Dedifferentiated amniotic fluid mesenchymal stem cell (primary cell): ENCODE results near the gene HSP90AB1.
A peak's percentile ranks its signal among the peaks of the same experiment; 100 is the strongest.

Source experiments
- DNase-seq: peaks from one replicate; pipeline ENCODE4 v3.0.0-alpha.2; 2016; ENCODE audit errors: extremely low spot score

The HSP90AB1 gene

DNA sequence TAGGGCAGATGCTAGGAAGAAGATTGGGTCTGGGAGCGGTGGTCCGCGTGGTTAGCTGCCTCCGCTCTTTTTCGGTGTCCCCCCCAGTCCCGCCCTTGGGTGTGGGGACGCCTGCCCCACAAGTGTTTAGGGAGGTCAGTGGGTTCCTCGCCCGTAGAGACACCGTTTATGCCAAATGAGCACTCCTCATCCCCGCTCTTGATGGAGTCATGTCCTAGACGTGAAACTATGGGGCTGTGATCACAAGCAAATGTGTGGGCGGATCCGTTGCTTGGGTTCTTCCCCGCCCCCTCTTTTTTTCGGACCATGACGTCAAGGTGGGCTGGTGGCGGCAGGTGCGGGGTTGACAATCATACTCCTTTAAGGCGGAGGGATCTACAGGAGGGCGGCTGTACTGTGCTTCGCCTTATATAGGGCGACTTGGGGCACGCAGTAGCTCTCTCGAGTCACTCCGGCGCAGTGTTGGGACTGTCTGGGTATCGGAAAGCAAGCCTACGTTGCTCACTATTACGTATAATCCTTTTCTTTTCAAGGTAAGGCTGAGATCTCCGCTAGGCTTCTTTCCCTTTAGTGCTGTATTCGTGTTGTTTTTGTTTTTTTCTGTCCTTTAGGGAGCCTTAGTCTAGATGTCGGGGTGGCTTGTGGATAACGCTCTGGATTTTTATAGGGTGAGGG lies at the start of gene HSP90AB1:
Gene HSP90AB1, plus strand, starts transcription at position 439 of the 675 bp plus-strand sequence. CDS start 1,529 bp downstream, outside the sequence.
- DNase-seq: peak; percentile 95

DNA sequence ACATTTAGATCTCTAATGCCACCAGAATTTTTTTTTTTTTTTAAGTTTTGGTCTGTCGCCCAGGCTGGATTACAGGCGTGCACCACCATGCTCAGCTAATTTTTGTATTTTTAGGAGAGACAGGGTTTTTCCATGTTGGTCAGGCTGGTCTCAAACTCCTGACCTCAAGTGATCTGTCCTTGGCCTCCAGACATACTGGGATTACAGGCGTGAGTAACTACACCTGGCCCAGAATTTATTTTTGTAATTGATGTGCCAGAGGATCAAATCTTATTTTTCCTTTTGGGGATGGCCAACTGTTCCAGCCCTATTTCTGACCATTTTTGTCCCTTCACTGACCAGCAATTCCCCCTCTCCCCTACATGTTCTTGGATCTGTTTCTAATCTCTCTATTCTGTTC lies 48.2 kb upstream of the HSP90AB1 start:
- no peak for DNase-seq

DNA sequence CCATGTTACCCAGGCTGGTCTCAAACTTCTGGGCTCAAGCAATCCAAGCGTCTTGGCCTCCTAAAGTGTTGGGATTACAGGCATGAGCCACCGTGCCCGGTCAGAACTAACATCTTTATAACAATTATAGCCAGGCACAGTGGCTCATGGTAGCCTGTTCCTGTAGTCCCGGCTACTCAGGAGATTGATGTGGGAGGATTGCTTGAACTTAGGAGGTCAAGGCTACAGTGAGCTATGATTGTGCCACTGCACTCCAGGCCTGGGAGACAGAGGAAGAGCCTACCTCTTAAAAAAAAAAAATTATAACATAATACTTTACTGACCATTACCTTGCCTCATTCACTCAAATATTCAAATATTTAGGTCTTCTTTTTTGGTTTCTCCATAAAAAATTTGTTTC lies 47.0 kb upstream of the HSP90AB1 start:
- DNase-seq: no peak

DNA sequence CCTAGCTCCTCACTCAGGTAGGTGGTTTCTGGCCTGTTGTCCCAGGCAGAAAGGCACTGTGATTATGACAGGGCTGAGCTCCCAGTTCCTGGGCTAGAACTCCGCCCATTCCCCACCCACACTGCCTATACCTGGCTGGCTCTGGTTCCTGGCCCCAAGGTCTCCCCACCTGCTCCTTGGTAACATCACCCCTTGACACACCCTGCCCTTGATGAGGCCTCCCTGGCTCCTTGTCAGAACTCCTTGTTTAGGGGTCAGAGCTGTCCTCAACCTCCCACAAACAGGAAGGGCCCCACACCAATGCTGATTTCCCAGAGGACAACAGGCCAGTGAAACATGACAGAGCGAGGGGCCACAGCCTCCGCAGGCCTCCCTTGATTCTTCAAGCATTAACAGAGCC lies 45.7 kb upstream of the HSP90AB1 start:
- no peak for DNase-seq

DNA sequence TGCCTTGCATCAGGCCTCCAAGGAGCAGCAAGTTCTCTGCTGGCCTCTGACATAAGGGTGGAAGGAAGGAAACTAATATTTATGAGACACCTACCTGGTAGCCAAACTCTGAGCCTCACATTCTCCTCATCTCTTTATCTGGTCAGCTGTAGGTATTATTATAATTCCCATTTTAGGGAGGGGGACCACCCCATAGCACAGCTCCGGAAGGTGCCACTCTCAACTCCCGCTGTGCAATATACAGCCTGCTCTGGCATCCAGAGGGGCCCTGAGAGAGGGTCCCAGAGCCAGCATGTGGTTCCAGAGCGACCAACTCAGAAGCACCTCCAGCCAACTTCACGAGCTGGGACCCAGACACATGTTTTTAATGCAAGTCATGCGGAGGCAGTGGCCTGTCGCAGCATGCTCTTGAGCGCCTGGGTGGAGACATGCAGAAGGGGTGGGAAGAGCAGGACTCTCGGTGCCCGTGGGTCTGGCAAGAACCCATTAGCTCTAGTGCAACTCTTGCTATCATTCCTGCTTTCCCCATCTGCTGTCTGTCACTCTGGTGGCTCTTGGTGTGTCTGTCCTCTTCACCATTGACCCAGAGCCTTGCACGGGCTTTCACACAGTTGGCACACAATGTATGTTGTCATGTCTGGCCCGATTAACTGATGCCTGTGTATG lies 45.1 kb upstream of the HSP90AB1 start:
- no peak for DNase-seq

DNA sequence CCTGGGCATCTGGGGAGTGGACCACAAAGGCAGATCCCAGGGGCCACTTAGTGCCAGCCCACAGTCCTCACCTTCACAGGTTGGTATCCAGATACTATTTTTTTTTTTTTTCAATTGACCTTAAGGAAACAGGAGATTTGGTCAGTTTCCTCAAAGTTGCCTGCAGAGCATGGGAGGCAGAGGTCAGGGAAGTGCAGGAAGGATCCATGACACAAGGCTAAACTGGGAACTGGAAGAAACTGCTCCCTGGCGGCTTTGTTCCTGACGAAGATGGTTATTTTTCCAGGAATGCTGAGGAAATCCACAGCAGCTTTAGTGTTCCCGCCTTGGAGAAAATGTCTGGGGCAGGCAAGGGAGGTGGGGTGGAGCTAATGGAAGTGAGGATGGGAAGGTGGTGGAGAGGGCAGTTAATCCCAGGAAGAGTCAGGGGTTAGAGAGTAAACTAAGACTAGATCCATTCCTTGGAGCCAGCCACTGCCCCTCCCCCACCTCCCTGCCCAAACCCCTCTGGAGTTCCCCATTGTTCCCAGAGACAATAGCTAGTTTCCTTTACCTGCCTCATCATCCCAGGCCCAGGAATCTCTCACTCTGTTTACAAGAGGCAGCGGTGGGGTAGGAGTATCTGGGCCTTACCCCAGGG lies 44.4 kb upstream of the HSP90AB1 start:
- no peak for DNase-seq

DNA sequence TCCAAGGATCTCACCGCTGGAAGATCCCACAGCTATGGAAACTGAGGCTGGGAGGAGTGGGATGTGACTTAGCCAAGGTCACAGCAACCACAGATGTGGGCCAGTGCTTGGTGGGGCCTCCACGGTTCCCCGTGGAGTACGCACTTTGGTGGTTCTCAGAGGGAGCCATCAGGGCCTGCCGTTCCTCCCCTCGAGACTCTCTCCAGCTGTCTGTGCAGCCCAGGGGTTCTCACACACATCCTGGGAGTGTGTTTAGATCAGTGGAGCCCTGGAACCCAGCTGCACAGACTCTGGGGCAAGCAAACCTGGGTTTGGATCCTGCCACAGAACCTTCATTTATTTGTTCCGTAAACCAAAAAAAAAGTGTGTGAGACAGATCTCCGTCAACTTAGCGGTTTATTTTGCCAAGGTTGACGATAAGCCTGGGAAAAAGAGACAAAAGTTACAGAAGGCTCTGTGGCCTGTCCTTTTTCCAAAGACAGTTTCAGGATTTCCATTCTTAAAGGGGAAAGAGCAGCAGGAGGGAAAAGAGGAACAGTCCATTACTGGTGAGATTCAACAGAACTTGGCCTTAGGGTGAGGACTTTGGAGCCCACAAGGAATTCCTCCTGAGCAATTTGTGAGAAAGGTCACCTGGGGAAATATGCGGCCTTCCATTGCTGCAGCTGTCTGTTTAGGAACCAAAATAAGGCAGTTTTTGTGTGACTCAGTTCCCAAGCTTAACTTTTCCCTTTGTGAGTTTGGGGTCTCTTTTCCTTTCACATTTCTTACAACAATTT lies 43.7 kb upstream of the HSP90AB1 start:
- no peak for DNase-seq

DNA sequence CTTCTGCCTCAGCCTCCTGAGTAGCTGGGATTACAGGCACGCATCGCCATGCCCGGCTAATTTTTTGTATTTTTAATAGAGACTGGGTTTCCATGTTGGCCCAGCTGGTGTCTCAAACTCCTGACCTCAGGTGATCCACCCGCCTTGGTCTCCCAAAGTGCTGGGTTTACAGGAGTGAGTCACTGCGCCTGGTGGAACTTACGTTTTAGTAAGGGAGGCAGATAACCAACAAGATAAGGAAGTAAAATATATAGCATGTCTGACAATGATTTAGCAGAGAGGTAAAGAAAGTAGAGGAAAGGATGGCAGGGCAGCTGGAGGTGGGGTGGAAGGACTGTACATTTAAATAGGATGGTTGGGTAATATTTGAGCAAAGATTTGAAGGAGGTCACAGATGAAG lies 42.9 kb upstream of the HSP90AB1 start:
- DNase-seq: no peak

- DNase-seq: no peak
Measured at GRCh38 chr6:44207966-44208365, 38.9 kb upstream of the HSP90AB1 start.

DNA sequence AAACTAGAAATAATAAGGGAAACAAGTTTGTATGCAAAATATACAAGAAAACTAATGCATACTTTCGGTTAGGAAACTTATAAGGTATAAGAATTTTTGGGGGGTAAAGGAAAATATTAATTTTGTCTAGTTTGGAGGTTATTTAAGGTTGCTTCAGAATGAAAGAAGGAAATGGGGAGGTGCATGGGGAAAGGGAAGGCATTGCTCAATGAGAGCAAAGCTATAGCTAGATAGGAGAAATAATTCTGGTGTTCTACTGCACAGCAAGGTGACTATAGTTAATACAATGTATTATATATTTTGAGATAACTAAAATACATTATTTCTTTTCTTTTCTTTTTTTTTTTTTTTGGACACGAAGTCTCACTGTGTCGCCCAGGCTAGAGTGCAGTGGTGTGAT lies 35.6 kb upstream of the HSP90AB1 start:
- DNase-seq: no peak

DNA sequence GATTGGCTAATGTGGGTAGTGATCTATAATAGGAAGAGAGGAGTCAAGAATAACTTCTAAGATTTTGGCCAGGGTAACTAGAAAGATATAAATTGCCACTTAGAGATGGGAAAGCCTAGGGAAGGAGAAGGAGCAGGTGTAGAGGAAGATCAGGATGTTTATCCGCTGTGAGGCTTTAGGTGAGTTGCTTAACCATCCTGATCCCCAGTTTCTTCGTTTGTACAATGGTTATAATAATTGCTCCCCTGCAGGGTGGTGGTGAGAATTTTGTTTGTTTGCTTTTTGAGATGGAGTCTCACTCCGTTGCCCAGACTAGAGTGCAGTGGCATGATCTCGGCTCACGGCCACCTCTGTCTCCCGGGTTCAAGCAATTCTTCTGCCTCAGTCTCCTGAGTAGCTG lies 32.6 kb upstream of the HSP90AB1 start:
- no peak for DNase-seq

- DNase-seq: no peak
Measured at GRCh38 chr6:44216677-44217331, 30.1 kb upstream of the HSP90AB1 start, which contains the start of gene MYMX. TSS of gene MYMX (plus strand) at chr6:44216926. CDS start at chr6:44217472, 546 bp downstream.

GRCh38 chr6:44217332-44218143 lies 29.4 kb upstream of the HSP90AB1 start:
- DNase-seq: no peak

DNA sequence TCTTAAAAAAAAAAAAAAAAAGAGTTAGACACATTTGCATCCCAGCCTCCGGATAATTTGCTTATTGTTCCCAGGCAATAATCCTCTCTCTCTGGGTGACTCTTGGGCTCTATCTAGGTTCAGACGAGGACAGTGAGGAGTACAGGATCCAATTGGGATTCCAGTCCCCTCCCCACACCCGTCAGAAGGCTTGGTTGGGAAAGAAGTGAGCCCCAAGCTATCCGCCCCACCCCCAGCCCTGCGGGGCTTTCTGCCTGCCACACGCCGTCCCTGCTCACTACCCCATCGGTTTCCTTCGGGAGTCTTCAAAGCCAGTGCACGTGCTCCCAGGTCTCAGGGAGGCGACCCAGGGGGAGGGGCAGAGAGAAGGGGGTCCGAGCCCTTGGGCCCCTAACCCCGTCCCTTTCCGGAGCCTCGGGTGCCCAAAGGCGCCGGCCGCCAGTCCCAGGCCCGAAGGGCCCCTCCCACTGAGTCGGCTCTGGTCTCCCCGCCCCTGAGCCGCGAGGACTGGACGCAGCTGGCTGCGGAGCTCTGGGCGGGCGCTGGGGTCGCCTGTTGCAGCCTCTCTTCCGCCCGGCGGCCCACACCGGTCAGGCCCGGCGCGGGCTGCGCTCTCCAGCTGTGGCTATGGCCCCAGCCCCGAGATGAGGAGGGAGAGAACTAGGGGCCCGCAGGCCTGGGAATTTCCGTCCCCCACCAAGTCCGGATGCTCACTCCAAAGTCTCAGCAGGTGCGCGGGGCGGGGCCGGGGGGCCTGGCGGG lies 27.7 kb upstream of the HSP90AB1 start:
- DNase-seq: peak; percentile 43

- DNase-seq: no peak
Measured at GRCh38 chr6:44219815-44220784, 26.8 kb upstream of the HSP90AB1 start.

DNA sequence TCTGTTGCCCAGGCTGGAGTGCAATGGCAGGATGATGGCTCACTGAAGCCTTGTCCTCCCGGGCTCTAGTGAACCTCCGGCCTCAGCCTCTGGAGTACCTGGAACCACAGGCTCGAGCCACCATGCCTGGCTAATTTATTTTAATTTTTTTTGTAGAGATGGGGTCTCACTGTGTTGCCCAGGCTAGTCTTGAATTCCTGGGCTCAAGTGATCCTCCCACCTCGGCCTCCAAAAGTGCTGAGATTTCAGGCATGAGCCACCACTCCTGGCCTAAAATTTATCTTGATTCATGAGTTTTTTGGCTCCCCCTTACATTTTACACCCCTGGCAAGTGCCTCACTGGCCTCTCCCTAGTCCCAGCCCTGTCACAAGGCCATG lies 26.0 kb upstream of the HSP90AB1 start:
- no peak for DNase-seq

DNA sequence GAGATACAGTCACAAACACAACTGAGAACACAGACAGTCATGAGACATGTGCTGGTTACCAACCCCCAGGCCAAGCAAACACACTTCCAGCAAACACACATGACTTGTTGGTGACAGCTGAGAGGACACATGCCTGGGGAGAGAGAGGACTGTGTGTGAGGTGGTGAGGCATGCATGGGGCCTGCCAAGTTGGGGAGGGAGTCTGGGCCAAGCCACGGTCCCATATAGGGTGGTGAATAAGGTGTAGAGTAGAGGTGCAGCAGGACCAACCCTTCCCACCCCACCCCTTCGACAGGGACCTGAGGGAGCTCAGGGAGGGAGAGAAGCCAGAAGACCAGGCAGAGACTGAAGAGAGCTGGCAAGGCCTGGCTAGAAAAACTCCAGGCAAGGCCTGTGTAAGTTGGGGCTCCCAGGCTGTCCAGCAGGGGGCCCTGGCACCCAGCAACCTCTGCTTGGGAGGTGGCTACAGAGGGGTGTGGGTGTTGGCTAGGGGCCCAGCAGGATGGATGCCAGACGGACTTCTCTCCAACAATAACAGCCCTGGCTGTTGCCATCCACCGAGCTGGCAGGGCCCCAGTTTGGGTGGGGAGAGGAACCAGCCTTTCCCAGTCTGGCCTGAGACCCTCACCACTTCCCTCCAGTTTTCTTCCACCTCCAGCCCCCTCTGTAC lies 25.5 kb upstream of the HSP90AB1 start:
- peak; percentile 79 for DNase-seq

DNA sequence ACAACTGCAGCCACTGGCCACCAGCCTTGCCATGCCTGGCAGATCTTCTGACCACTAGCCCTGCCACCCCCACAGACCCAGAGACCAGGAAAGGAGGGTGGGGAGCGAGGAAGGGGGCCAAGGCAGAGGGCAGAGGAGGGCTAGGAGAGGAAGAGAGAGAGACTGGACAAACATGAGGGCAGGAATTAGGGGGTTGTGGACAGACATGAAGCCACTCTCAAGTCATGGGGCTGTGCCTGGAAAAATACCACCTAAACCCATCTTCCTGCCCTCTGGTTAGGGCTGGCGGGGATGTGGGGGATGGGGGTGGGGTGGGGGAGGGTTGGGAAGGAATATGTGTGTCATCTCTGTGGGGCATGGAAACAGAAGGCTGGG lies 25.0 kb upstream of the HSP90AB1 start:
- no peak for DNase-seq
